GM15510 (cell line): Measurements from ENCODE around the gene LRTM1.

ENCODE experiments used
- POLR2A ChIP-seq: IDR thresholded peaks from 3 replicates; pipeline ENCODE4 v1.6.1; 2011; ENCODE audit warnings: borderline replicate concordance; ENCODE audit not compliant: insufficient read length; ENCODE audit errors: extremely low read depth

The LRTM1 gene

DNA sequence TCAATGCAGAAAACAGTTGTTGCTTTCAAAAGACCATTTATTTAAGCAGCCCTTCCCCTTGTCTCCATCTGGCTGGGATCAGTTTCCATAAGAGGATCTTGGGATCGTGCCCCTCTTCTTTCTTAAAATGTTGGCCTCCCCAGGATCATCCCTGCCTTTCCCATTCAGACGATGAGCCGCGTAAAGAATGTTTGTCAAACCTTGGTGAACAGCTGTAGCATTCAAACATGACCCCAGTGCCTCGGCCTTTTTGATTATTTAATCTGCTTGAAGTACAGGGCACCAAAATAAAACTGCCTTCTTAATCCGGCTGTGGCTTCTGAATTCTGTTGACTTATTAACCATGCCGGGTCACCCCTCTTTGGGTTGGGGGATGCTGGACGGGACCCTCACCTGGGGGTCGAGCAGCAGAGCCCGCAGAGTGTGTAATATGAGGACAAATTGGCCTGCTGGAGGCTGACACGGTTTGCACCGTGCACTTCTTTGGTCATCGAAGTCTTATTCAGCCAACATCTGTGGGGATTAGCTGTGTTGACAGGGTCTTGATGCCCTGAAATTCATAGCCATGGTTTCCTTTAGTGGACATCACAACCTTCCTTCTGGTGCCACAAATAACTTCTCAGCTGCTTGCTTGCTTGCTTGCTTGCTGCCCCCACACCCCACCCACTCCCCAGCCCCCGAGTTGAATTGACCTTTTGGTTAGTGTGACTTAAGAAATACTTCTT, at the start of gene LRTM1:
TSS of gene LRTM1 (minus strand) at position 14 of the 725 bp plus-strand sequence. CDS start 148 bp downstream, outside the sequence.
- no peak for TF ChIP-seq POLR2A

- no peak for TF ChIP-seq POLR2A
Measured at GRCh38 chr3:54977439-54977838, 49.6 kb upstream of the LRTM1 start.

GRCh38 chr3:54970895-54971294, 43.0 kb upstream of the LRTM1 start:
- no peak for TF ChIP-seq POLR2A

DNA sequence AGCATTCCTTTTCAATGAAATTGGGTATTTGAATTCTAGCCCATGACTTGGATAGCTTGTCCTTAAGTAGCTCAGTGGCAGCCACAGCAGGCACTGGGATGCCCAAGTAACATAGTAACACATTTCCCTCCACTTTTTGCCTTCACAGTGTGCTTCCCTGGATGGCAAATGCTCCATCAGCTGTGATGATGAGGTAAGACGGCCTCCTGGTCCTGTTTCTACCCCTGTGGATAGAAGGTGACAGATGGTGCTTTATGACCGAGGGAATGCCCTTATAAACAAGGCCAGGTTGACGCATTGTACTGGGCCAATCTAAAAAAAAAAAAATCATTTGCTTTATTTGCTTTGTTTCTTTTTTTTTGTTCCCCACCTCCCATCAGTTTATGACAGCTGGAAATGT, 41.8 kb upstream of the LRTM1 start:
- TF ChIP-seq POLR2A: no peak

DNA sequence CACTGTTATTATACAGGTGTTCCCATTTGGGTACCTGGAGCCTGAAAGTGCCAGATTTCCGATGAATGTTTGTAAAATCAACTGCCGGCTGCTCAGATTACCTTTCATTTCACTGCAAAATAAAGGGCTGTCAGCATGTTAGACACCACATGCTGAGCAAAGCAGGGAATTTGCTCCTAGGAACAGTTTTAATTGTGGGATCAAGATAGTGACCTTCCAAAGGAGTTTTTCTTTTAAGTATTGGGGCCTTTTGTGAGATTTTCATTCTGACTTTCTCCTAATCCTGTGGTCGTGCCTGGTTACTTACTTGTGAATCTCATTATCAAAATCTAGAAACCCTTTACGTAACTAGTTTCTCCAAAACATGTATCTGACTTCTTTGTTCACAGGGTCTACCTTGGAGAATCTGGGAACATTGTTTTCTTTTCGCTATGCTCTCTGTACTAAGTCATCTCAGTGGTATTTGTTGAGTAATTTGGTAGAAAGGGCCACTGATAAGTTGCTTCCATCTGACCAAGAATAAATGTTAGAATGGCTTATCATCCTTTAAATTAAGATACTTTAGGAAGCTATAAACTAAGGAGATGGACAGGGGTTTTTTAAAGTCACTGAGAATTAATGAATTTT, 40.8 kb upstream of the LRTM1 start:
- no peak for TF ChIP-seq POLR2A

DNA sequence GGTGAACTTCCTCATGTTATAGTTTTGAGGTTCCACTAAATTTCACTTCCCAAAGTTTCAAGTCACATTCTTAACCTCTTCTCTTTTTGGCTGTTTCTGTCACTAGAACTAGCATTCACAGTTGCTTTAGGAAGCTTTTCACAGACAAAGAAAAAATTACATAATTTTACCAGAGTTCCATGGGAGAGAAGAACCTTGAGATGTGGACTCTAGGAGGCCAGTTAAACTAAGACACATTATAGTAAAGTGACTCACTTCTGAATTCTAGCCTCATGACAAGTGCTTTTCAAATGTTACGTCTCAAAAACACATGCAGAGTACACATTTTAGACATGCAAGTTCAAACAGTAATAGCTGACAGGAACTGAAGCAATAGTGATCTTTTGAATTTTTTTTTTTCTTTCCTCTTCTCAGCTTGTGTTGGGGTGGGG, 39.9 kb upstream of the LRTM1 start:
- TF ChIP-seq POLR2A: no peak

DNA sequence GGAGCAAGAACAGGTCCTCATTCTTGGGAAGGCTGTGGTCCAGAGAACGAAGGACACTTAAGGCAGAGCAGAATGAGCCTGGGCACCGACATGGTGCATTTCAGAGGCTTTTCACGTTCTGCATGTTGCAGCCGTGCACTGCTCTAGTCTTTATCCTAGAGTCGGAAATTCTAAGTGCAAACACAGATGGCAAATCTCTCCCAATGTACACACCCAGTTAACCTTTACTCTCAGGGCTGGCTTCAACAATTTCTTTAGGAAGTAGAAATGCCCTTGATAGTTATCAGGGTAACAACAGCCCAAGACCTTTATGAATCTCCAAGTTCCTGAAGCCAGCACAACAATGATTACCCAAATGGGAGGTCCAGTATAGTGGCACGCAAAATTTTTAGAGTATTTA, 39.1 kb upstream of the LRTM1 start:
- no peak for TF ChIP-seq POLR2A

DNA sequence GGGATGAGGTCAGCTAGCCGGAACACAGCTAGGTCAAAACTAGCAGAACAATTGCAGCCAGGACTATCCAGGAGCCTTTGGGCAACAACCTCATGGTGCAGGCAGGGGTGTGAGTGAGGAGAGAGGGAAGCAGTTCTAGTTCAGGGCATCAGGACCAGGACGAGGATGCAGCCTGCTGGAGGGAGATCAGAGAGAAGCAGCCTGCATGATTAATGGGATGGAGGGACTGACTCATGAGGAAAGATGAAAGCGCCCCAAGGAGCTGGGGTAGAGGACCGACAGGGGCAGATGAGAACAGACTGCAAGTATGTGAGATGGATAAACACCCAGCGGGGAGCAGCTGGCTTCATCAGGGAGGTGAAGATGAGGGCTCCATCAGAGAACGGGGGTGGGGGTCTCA, 37.9 kb upstream of the LRTM1 start:
- TF ChIP-seq POLR2A: no peak

GRCh38 chr3:54964081-54964480, 36.2 kb upstream of the LRTM1 start:
- no peak for TF ChIP-seq POLR2A

DNA sequence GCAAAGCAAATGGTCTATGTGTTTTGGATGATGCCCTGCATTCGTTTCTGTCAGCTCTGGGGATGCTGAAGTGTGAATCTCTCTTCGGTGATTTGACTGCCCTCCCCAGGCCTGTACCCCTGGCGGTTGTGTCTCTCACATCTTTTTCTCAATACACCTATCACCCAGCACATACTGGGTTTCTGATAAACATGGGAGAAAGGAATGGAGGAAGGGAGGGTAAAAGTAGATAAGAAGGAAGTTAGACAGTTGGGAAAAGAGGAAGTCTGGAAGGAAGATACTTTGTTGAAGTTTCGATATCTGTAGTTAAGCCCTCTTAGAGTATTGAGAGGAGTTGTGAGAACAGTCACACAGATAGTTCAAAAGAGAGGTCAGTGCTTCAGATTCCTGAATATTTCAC, 35.8 kb upstream of the LRTM1 start:
- TF ChIP-seq POLR2A: no peak

- TF ChIP-seq POLR2A: no peak
Measured at GRCh38 chr3:54962200-54962599, 34.3 kb upstream of the LRTM1 start.

DNA sequence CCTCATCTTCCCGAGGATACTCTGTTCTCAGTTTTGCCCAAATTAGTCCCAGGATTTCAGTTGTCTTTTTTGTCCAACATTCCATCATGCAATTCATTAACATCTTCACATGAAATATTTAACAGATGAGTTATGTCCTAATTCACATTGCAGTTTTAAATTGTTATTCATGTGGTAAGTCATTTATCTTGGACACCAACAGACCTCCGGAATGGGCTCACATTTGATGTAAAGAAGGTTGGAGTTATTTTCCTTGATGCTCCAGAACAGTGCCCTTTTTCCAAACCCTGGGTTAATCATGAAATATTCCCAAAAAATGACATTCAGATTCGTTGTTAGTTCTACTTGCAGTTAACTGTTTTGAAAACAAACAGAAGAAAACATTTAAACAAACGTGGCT, 32.8 kb upstream of the LRTM1 start:
- no peak for TF ChIP-seq POLR2A

GRCh38 chr3:54960082-54960481, 32.2 kb upstream of the LRTM1 start:
- TF ChIP-seq POLR2A: no peak

DNA sequence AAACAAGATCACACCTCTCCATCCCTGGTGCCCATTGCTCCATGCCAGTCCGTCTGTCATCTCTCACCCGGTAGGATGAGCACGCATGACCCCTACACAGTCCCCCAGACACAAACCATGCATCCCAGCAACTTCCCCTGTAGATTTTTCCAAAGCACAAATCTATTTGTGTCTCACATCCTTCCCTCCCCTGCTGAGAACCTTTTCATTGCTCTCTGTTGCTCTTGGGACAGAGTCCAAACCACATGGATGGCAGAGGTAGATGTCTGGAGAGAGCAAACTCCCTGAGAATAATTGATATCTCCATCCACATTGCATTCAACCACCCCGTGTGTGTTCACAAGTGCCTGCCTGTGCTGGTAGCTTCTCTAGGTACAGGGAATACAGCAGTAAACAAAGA, 29.9 kb upstream of the LRTM1 start:
- no peak for TF ChIP-seq POLR2A

- no peak for TF ChIP-seq POLR2A
Measured at GRCh38 chr3:54955941-54956340, 28.1 kb upstream of the LRTM1 start.

DNA sequence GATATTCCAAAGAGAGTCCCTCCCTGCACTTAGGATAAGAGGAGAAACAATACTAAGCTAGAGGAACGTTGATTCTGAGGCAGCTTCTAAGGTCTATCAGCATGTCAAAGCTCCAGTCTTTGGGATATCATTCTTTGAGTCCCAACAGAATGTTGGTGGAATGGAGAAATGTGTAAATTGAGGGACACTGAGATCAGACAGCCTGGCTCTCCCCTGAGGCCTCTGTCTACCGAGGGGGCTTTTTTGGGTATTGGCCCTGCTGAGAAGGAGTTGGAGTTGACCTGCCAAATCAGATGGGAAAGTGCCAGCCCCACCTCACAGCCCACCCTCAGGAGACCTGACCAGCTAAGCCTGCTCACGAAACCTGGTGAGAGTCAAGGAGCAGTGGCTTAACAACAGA, 27.6 kb upstream of the LRTM1 start:
- no peak for TF ChIP-seq POLR2A
